ENCODE data around the gene SLK.

DNA sequence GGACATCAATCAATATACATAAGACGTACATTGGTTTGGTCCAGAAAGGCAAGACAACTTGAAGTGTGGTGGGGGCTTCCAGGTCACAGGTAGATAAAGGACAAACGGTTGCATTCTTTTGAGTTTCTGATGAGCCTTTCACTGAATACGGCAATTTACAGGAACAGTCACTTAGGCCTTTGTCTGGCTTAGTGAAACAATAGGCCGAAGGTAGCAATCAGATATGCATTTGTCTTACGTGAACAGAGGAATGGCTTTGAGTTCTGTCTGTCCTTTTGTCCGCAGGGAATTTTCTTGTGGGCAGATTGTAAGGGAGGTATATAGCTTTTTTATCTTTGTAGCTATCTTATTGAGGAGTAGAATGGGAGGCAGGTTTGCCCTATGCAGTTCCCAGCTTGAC is 38.2 kb upstream of the SLK start:
- TF ChIP-seq, protein P1, sequence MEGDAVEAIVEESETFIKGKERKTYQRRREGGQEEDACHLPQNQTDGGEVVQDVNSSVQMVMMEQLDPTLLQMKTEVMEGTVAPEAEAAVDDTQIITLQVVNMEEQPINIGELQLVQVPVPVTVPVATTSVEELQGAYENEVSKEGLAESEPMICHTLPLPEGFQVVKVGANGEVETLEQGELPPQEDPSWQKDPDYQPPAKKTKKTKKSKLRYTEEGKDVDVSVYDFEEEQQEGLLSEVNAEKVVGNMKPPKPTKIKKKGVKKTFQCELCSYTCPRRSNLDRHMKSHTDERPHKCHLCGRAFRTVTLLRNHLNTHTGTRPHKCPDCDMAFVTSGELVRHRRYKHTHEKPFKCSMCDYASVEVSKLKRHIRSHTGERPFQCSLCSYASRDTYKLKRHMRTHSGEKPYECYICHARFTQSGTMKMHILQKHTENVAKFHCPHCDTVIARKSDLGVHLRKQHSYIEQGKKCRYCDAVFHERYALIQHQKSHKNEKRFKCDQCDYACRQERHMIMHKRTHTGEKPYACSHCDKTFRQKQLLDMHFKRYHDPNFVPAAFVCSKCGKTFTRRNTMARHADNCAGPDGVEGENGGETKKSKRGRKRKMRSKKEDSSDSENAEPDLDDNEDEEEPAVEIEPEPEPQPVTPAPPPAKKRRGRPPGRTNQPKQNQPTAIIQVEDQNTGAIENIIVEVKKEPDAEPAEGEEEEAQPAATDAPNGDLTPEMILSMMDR (conservative IDR thresholded peaks at IDR 0.05 in 1 of 2, IDR thresholded peaks at IDR 0.05 in 1 of 2; ENCODE audit: extremely low read depth in 1 of 2, insufficient read depth in 1 of 2, low read depth in 1 of 2, low read length in 2 of 2): no peak
- TF ChIP-seq EZH2 (IDR thresholded peaks at IDR 0.05; ENCODE audit: borderline replicate concordance, low read length): no peak
